IMR-90 (cell line): ENCODE data around the gene TCF7L2. TPM values are rescaled to one million over a fixed set of nuclear protein-coding genes. Genes with fewer than 3 reads are reported as not detected.

Experiments
- ATAC-seq: fragments of 200-7000 bp; cut with Tn5 transposase; 2 replicates; pipeline ENCODE4 v1.9.1; 2020; ENCODE audit warnings: low read depth, mild to moderate bottlenecking, moderate library complexity
- BruUV-seq: library from RNA; stranded (reverse); fragments of 400-500 nt; replicated peaks from 2 replicates; lab custom pipeline; 2021; lab: Mats Ljungman, UMichigan
- CTCF ChIA-PET: fragments of 300-600 bp; formaldehyde crosslinking; extraction: SDS; loops from one replicate; lab custom pipeline; 2021; ENCODE audit warnings: antibody characterized with exemption; lab: Yijun Ruan, JAX
- POLR2A ChIA-PET: fragments of 300-600 bp; sonication (Branson Sonifier 250); formaldehyde crosslinking; loops from one replicate; lab custom pipeline; 2022; ENCODE audit warnings: antibody characterized with exemption; ENCODE audit not compliant: unreplicated experiment; lab: Charles Lee
- DNase-seq: peaks from one replicate; pipeline ENCODE4 v3.0.0; 2013
- H2AFZ ChIP-seq: replicated peaks from 2 replicates; pipeline ENCODE3; 2013; ENCODE audit warnings: low read length, mild to moderate bottlenecking; ENCODE audit not compliant: poor library complexity
- H2AK5ac ChIP-seq: 2 replicates; pipeline ENCODE4 v1.6.1; 2013; ENCODE audit warnings: low read depth, low read length, inconsistent platforms
- H2AK9ac ChIP-seq: replicated peaks from 2 replicates; pipeline ENCODE3; 2013; ENCODE audit warnings: mild to moderate bottlenecking, low read depth, low read length, moderate library complexity; ENCODE audit not compliant: poor library complexity
- H2BK120ac ChIP-seq: 2 replicates; pipeline ENCODE4 v1.6.1; 2013; ENCODE audit warnings: low read depth, low read length, inconsistent platforms
- H2BK15ac ChIP-seq: 3 replicates; pipeline ENCODE4 v1.6.1; 2013; ENCODE audit warnings: low read depth, low read length, inconsistent platforms
- H2BK20ac ChIP-seq: 2 replicates; pipeline ENCODE4 v1.6.1; 2013; ENCODE audit warnings: low read depth, mild to moderate bottlenecking, inconsistent platforms, low read length, moderate library complexity
- H2BK5ac ChIP-seq: 2 replicates; pipeline ENCODE4 v1.6.1; 2013; ENCODE audit warnings: mild to moderate bottlenecking, low read depth, low read length, inconsistent platforms; ENCODE audit not compliant: poor library complexity, severe bottlenecking
- H3K14ac ChIP-seq: replicated peaks from 2 replicates; pipeline ENCODE4 v1.6.1; 2013; ENCODE audit warnings: low read depth, low read length, inconsistent platforms
- H3K18ac ChIP-seq: 2 replicates; pipeline ENCODE4 v1.6.1; 2013; ENCODE audit warnings: low read depth, low read length, control low read depth
- H3K23ac ChIP-seq: 2 replicates; pipeline ENCODE4 v1.6.1; 2013; ENCODE audit warnings: low read depth, low read length, inconsistent platforms
- H3K27ac ChIP-seq: 2 replicates; pipeline ENCODE4 v1.5.1; 2013; ENCODE audit warnings: mild to moderate bottlenecking, control low read depth, low read length; ENCODE audit not compliant: insufficient read depth
- H3K27me3 ChIP-seq: 2 replicates; pipeline ENCODE4 v1.6.1; 2013; ENCODE audit warnings: low read length; ENCODE audit not compliant: control insufficient read depth, insufficient read depth
- H3K36me3 ChIP-seq: 2 replicates; pipeline ENCODE4 v1.6.1; 2013; ENCODE audit warnings: low read length, mixed read lengths; ENCODE audit not compliant: control insufficient read depth, insufficient read depth
- H3K4ac ChIP-seq: 2 replicates; pipeline ENCODE4 v1.6.1; 2013; ENCODE audit warnings: low read depth, low read length, inconsistent platforms
- H3K4me1 ChIP-seq: 2 replicates; pipeline ENCODE4 v1.6.1; 2013; ENCODE audit warnings: low read length, mixed read lengths; ENCODE audit not compliant: control insufficient read depth, insufficient read depth
- H3K4me2 ChIP-seq: 2 replicates; pipeline ENCODE4 v1.6.1; 2013; ENCODE audit warnings: low read depth, mild to moderate bottlenecking, control low read depth, low read length, moderate library complexity
- H3K4me3 ChIP-seq: 2 replicates; pipeline ENCODE4 v1.5.1; 2013; ENCODE audit warnings: low read depth, mild to moderate bottlenecking, control low read depth, low read length, moderate library complexity; ENCODE audit not compliant: insufficient read depth
- H3K56ac ChIP-seq: 2 replicates; pipeline ENCODE4 v1.6.1; 2013; ENCODE audit warnings: low read length, inconsistent platforms; ENCODE audit not compliant: insufficient read depth; ENCODE audit errors: extremely low read depth
- H3K79me1 ChIP-seq, 2 experiments: 2 replicates each; pipeline ENCODE4 v1.6.1; 2013; ENCODE audit warnings: low read length in 2 of 2, inconsistent platforms in 1 of 2, low read depth in 1 of 2
- H3K9ac ChIP-seq: 2 replicates; pipeline ENCODE4 v1.6.1; 2013; ENCODE audit warnings: low read depth, low read length, control low read depth
- H3K9me1 ChIP-seq: 2 replicates; pipeline ENCODE4 v1.6.1; 2013; ENCODE audit warnings: low read length, inconsistent platforms; ENCODE audit not compliant: insufficient read depth
- H3K9me3 ChIP-seq: 2 replicates; pipeline ENCODE4 v1.6.1; 2013; ENCODE audit warnings: low read length; ENCODE audit not compliant: control insufficient read depth, insufficient read depth
- H4K20me1 ChIP-seq: 2 replicates; pipeline ENCODE4 v1.6.1; 2013; ENCODE audit warnings: low read length, inconsistent platforms; ENCODE audit not compliant: insufficient read depth
- H4K5ac ChIP-seq: 2 replicates; pipeline ENCODE4 v1.6.1; 2013; ENCODE audit warnings: mild to moderate bottlenecking, low read depth, low read length, control low read depth
- H4K8ac ChIP-seq, 2 experiments: 2 replicates each; pipeline ENCODE4 v1.6.1; 2013; ENCODE audit warnings: low read depth in 2 of 2, low read length in 2 of 2, control low read depth in 1 of 2, inconsistent platforms in 1 of 2
- H4K91ac ChIP-seq: 2 replicates; pipeline ENCODE4 v1.6.1; 2013; ENCODE audit warnings: low read depth, low read length, inconsistent platforms; ENCODE audit not compliant: insufficient read depth
- BHLHE40 ChIP-seq: fragments of 150-350 bp; IDR thresholded peaks from 2 replicates; pipeline ENCODE4 v1.6.1; 2016; ENCODE audit warnings: mild to moderate bottlenecking, low read depth, low read length
- CEBPB ChIP-seq: IDR thresholded peaks from 2 replicates; pipeline ENCODE4 v1.6.1; 2012; ENCODE audit warnings: low read depth, low read length, improper control_type of control experiment
- CHD1 ChIP-seq: IDR thresholded peaks from 2 replicates; pipeline ENCODE4 v1.6.1; 2012; ENCODE audit warnings: low read depth, low read length, improper control_type of control experiment
- CTCF ChIP-seq: conservative IDR thresholded peaks from 2 replicates; pipeline ENCODE4 v1.5.1; 2012; ENCODE audit warnings: mild to moderate bottlenecking, low read depth, low read length, improper control_type of control experiment
- ELK1 ChIP-seq: fragments of 150-350 bp; IDR thresholded peaks from 2 replicates; pipeline ENCODE4 v1.6.1; 2016; ENCODE audit warnings: low read depth, mild to moderate bottlenecking, low read length, moderate library complexity, borderline replicate concordance
- FOS ChIP-seq: fragments of 150-350 bp; IDR thresholded peaks from 2 replicates; pipeline ENCODE4 v1.6.1; 2016; ENCODE audit warnings: low read depth, low read length
- MAFK ChIP-seq: IDR thresholded peaks from 2 replicates; pipeline ENCODE4 v1.6.1; 2012; ENCODE audit warnings: low read depth, low read length, improper control_type of control experiment
- MAZ ChIP-seq: IDR thresholded peaks from 2 replicates; pipeline ENCODE4 v1.6.1; 2012; ENCODE audit warnings: low read depth, mild to moderate bottlenecking, low read length, improper control_type of control experiment, moderate library complexity, borderline replicate concordance
- MXI1 ChIP-seq: IDR thresholded peaks from 2 replicates; pipeline ENCODE4 v1.6.1; 2012; ENCODE audit warnings: low read depth, mild to moderate bottlenecking, low read length, moderate library complexity, borderline replicate concordance
- NFE2L2 ChIP-seq: fragments of 150-350 bp; IDR thresholded peaks from 2 replicates; pipeline ENCODE4 v1.6.1; 2016; ENCODE audit warnings: low read depth, mild to moderate bottlenecking, low read length
- POLR2A ChIP-seq: IDR thresholded peaks from 2 replicates; pipeline ENCODE4 v1.6.1; 2012; ENCODE audit warnings: mild to moderate bottlenecking, low read depth, low read length
- RAD21 ChIP-seq: IDR thresholded peaks from 2 replicates; pipeline ENCODE4 v1.6.1; 2012; ENCODE audit warnings: low read length, improper control_type of control experiment
- RCOR1 ChIP-seq: IDR thresholded peaks from 2 replicates; pipeline ENCODE4 v1.6.1; 2012; ENCODE audit warnings: mild to moderate bottlenecking, low read length, improper control_type of control experiment; ENCODE audit not compliant: insufficient replicate concordance
- RFX5 ChIP-seq: IDR thresholded peaks from 2 replicates; pipeline ENCODE4 v1.8.0; 2012; ENCODE audit warnings: low read depth, mild to moderate bottlenecking, low read length, moderate library complexity
- SMC3 ChIP-seq: fragments of 150-350 bp; IDR thresholded peaks from 2 replicates; pipeline ENCODE4 v1.6.1; 2016; ENCODE audit warnings: low read depth, mild to moderate bottlenecking, antibody characterized with exemption, low read length, moderate library complexity
- USF2 ChIP-seq: fragments of 150-350 bp; IDR thresholded peaks from 2 replicates; pipeline ENCODE4 v1.6.1; 2017; ENCODE audit warnings: mild to moderate bottlenecking, antibody characterized with exemption, low read length, low read depth
- WGBS, 2 experiments: methylation state at CpG; one replicate each; pipeline versions ENCODE4 v1.1.5 to v1.1.7; 2013; ENCODE audit warnings: missing lambda C conversion rate in 2 of 2; ENCODE audit not compliant: insufficient read length in 1 of 2; ENCODE audit errors: extremely low coverage in 2 of 2; 5-methylcytosine and 5-hydroxymethylcytosine counted together
- dilution Hi-C: fragments of 300-500 bp; cut with HindIII; formaldehyde crosslinking; loops from one replicate; pipeline ENCODE4 v1.14.3; 2018; ENCODE audit warnings: low sequenced_read_pairs; ENCODE audit not compliant: unreplicated experiment
- in situ Hi-C: fragments of 300-500 bp; cut with MboI; formaldehyde crosslinking; loops from 3 replicates; pipeline ENCODE4 v1.14.3; 2019; ENCODE audit warnings: low sequenced_read_pairs, inconsistent platforms, mixed read lengths
- intact Hi-C: fragments of 100-400 bp; cut with micrococcal nuclease; formaldehyde crosslinking; loops from 2 replicates; pipeline ENCODE4 v1.10.0; 2022
- polyA plus RNA-seq, 3 experiments: library from polyadenylated mRNA; depleted of rRNA; stranded (reverse); fragments of >200 nt; gene quantifications; 2 replicates each; pipeline ENCODE4 v1.2.3, GENCODE V29; 2012; ENCODE audit warnings: low replicate concordance in 1 of 3
- total RNA-seq: library from RNA; depleted of rRNA; stranded (reverse); fragments of >200 nt; gene quantifications from 2 replicates; pipeline ENCODE4 v1.2.3, GENCODE V29; 2012

TCF7L2 gene
- total and polyA plus RNA-seq, 2 of the 4 experiments (the other 2 are of a cell fraction): 1.3 to 12.2 TPM

GRCh38 chr10:113139699-113140098 lies 189.7 kb downstream of the TCF7L2 start:
- Histone ChIP-seq H3K56ac (no peak overlapping the region), H3K9me1 (peaks cover 16% of the 10 kb centered on the region), H3K4ac (no peak overlapping the region), H2BK20ac (no peak overlapping the region), H3K9ac (no peak overlapping the region), H2AK5ac (no peak overlapping the region), H2AK9ac (no peak overlapping the region), H3K14ac (no peak overlapping the region), H2BK5ac (no peak overlapping the region), H4K20me1 (0 out of 2 replicates have a peak, but pooled peaks cover 7% of the 10 kb centered on the region), H3K27ac (no peak overlapping the region), H3K4me2 (no peak overlapping the region), H2BK120ac (no peak overlapping the region), H2BK15ac (no peak overlapping the region), H3K4me1 (0 out of 2 replicates have a peak, but pooled peaks cover 2% of the 10 kb centered on the region), H3K18ac (no peak overlapping the region), H3K36me3 (peaks cover 26% of the 10 kb centered on the region), H3K27me3 (no peaks in the 10 kb centered on the region), H2AFZ (no peak overlapping the region), H4K8ac (no peak overlapping the region), H4K5ac (no peak overlapping the region), H3K9me3 (no peaks in the 10 kb centered on the region), H3K79me1 (peaks cover 19 to 20% of the 10 kb centered on the region in 2 experiments; a peak in 3 of 4 replicates), H4K91ac (no peak overlapping the region), H3K23ac (no peak overlapping the region), H3K4me3 (no peak overlapping the region)
- dilution Hi-C loops: no loop called here
- peak; percentile 38 for TF ChIP-seq CTCF
- TF ChIP-seq MAFK: no peak
- TF ChIP-seq ELK1: no peak
- no peak for TF ChIP-seq CHD1
- TF ChIP-seq RFX5: no peak
- TF ChIP-seq FOS: no peak
- no peak for TF ChIP-seq MXI1
- TF ChIP-seq NFE2L2: no peak
- no peak for TF ChIP-seq USF2
- TF ChIP-seq BHLHE40: no peak
- TF ChIP-seq RAD21: no peak; the same call in 1 of the 2 replicates
- peak; percentile 41 for TF ChIP-seq SMC3
- TF ChIP-seq MAZ: no peak
- TF ChIP-seq RCOR1: no peak
- no peak for TF ChIP-seq CEBPB
- TF ChIP-seq POLR2A: no peak
- POLR2A ChIA-PET: no interaction called here
- WGBS, 2 experiments: no CpG with 5 or more reads among the region's 2 CpGs
- DNase-seq: peak; percentile 32
- BruUV-seq: no TSS peak
- CTCF ChIA-PET: interaction anchor here (0.6 to 1.1 kb wide), 5 partner anchors 11 to 639 kb away, joined by 3 to 8 read pairs (median 3); no protein-coding TSS in a partner anchor
- in situ Hi-C loops: loop anchor here (10.0 to 25.0 kb wide), 2 partner anchors 245 to 577 kb away; no protein-coding TSS in a partner anchor
- peak; percentile 56 for ATAC-seq
- intact Hi-C loops: loop anchor here (2.0 kb wide), 1 partner anchor 245 kb away; no protein-coding TSS in a partner anchor
